ENCODE results near the gene FAM81A.

GRCh38 chr15:59394166-59394661, 43.8 kb upstream of the FAM81A start:
- TF ChIP-seq POLR2A (IDR thresholded peaks at IDR 0.05) (no peak), CTCF (IDR thresholded peaks at IDR 0.05) (no peak)

Measured in heart left ventricle (tissue), 13 donors.